Fibroblast of villous mesenchyme (primary cell): Measurements from ENCODE around the gene PLA2G2F. TPM values are rescaled to one million over a fixed set of nuclear protein-coding genes. Genes with fewer than 3 reads are reported as not detected.
"Not testable (repeated sequence)": the region's sequence is repeated elsewhere in the genome, so short reads cannot be mapped to it uniquely, and the experiment has no call there.

Experiments
- DNase-seq: peaks from one replicate; pipeline ENCODE4 v3.0.0-alpha.2; 2010; ENCODE audit warnings: low read depth
- H3K4me3 ChIP-seq: 2 replicates; pipeline ENCODE4 v1.5.1; 2011; ENCODE audit warnings: low read depth, mild to moderate bottlenecking, low read length
- total RNA-seq: library from RNA; depleted of rRNA; stranded (reverse); fragments of >200 nt; gene quantifications from 2 replicates; pipeline ENCODE4 v1.2.3, GENCODE V29; 2012
- TF ChIP-seq, protein P1 (sequence below): IDR thresholded peaks from 2 replicates; pipeline ENCODE4 v1.5.1; 2012; ENCODE audit warnings: low read depth, mild to moderate bottlenecking, low read length; ENCODE audit not compliant: insufficient read depth

PLA2G2F gene
- total RNA-seq, 1 donor = not detected

DNA sequence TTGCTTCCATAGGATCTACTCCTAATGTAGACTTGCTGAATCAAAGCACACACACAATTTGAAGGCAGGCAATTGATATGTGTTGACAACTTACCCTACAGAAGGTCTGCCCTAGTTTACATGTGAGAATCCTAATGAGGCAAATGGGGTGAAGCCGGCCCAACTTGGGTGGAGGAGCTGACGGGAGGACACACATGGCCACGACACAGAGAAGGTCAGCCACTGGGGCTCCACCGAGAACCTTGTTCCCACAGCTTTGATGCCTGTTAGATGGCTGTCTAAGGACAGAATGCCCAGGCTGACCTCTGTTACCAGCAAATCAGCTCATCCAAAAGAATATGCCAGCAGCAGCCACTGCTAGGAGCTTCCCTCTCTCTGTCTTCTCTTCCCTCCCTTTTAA is 18.3 kb upstream of the PLA2G2F start:
- TF ChIP-seq, protein P1, sequence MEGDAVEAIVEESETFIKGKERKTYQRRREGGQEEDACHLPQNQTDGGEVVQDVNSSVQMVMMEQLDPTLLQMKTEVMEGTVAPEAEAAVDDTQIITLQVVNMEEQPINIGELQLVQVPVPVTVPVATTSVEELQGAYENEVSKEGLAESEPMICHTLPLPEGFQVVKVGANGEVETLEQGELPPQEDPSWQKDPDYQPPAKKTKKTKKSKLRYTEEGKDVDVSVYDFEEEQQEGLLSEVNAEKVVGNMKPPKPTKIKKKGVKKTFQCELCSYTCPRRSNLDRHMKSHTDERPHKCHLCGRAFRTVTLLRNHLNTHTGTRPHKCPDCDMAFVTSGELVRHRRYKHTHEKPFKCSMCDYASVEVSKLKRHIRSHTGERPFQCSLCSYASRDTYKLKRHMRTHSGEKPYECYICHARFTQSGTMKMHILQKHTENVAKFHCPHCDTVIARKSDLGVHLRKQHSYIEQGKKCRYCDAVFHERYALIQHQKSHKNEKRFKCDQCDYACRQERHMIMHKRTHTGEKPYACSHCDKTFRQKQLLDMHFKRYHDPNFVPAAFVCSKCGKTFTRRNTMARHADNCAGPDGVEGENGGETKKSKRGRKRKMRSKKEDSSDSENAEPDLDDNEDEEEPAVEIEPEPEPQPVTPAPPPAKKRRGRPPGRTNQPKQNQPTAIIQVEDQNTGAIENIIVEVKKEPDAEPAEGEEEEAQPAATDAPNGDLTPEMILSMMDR = no peak
- DNase-seq = no peak
- no peak overlapping the region for H3K4me3 ChIP-seq

DNA sequence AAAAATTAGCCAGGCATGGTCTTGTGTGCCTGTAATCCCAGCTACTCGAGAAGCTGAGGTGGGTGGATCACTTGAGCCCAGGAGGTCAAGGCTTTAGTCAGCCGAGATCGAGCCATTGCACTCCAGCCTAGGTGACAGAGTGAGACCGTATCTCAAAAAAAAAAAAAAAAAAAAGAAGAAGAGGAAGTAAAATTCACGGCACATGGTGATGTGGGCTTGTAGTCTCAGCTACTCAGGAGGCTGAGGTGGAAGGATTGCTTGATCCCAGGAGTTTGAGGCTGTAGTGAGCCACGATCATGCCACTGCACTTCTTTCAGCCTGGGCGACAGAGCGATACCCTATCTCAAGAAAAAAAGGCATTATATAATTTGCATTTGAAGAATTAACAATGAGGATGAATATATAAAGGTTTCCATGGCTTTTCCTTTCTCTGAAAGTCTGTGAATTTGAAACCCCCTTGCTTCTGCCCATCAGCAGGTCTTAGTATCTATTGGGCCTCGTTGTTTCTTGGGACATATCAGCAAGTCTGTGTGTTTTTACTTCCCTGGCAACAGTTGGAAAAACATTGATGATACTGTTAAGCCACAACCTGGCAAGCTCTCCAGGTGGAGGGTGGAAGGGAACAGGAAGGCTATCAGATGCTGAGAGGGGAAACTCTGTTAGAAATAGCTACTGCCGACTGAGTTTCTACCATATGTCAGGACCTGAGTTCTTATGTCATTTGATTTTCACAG is 15.2 kb upstream of the PLA2G2F start:
- DNase-seq = no peak
- no peak overlapping the region for H3K4me3 ChIP-seq
- TF ChIP-seq, protein P1 = no peak

DNA sequence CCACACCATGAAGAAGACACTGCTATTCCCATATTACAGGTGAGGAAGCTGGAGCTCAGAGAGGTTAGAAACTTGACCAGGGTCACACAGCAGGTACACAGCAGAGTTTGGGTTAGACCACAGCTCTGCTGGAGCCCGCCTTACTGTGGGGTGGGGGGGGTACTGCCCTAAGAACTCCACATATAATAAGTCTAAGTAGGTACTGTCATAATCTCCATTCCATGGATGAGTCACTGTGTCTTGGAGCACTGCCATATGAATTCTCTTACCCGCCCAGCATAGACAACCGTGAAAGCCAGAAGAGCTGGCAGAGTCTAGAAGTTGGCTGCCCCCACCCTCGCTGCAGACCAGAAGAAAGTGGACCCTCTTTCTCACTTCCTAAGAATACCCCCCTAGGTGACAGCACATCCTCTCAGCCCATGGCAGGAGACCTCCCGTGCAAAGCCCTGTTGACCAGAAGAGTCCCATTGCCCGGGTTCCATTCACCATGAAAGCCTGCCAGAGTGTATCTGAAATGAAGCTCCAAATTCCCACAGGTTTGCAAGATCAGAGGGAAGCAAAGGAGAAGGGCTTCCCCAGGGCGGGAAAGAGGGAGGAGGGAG is 14.6 kb upstream of the PLA2G2F start:
- DNase-seq = peak; percentile 52
- TF ChIP-seq, protein P1 = no peak

DNA sequence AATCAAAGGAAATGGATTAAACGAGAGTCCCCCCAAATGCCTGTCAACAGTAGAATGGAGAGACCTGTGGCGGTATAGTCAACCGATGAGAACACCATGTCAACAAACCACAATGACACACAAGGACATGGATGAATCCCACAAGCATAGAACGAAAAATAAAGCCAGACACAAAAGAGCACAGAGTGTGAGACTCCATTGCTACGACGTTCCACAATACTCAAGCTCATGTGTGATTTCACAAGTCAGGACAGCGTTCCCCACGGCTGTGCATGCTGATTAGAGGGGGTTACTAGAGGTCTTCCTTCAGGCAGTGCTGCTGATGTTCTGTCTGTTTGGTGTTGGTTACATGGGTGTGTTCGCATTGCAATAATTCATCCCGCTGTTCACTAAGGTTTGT is 14.0 kb upstream of the PLA2G2F start:
- no peak overlapping the region for H3K4me3 ChIP-seq
- DNase-seq = no peak
- TF ChIP-seq, protein P1 = no peak

More for the DNA sequence above, 14.6 kb upstream of the PLA2G2F start:
- no peak overlapping the region for H3K4me3 ChIP-seq

DNA sequence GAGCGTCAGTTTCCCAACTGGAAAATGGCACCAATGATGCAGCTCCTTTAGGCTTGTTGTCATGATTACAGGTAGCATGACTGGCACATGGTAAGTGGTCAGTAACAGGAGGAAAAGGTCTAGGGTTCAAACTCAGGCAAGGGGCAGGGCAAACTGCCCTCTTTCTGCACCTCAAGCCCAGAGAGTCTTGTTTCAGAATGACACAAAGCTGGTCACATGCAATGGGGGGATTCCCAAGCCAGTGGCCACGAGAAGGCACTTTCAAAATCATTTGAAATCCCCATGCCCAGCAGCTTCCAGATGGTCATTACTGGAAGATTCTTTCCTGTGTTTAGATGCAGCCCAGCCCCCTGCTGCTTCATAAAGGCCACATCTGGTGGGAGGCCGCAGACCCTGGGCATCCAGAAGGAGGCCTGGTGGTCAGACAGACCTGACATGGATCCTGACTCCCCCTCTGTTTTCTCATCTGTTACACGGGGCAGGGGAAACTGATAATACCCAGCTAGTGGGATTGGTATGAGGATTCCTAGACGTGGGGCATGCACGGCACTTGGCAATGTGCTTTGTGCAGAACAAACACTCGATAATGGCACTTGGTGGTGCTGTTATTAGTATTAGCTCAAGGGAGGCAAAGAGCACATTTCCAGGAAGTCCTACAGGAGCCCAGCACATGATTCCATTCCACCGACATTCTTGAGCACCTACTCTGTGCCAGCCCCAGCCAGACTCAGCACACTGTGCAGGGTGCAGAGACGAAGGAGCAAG is 12.9 kb upstream of the PLA2G2F start:
- no peak overlapping the region for H3K4me3 ChIP-seq
- DNase-seq = no peak
- TF ChIP-seq, protein P1 = no peak

DNA sequence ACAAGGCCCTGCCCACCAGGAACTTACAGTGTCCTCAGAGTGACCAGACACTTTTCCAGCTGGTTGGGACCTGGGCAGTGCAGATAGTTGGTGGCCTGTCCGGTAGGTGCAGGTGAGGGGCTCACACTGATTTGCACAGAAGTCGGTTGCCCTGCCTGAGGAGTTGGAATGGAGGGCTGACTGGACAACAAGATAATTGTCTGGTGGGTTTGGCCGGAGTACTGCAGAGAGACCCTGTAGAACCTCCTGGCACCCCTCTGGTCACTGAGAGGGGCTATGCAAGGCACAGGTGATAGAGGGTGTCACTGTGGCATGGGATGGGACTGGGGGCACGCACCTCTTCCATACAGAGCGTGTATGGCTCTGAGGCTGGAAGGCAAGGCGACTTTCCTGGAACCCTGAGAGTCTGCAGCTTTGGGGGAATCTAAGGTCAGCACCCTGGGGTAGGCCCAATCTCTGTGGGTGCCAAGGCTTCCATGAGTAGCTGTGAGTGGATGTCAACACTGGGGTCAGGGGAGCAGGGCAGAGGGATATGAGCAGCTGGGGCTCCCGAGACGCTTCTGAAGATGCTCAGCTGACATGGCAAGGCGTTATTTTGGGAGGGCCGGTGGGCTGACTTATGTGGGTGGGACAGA is 12.2 kb upstream of the PLA2G2F start:
- TF ChIP-seq, protein P1 = no peak
- no peak for DNase-seq
- no peak overlapping the region for H3K4me3 ChIP-seq

DNA sequence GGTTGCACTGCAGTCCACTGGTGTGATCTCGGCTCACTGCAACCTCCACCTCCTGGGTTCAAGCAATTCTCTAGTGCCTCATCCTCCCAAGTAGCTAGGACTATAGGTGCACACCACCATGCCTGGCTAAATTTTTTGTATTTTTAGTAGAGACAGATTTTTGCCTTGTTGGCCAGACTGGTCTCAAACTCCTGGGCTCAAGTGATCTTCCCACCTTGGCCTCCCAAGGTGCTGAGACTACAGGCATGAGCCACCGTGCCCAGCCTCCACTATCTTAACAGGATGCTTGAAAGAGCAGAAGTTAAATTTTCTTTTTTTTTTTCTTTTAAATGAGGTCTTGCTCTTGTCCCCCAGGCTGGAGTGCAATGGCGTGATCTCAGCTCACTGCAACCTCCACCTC is 8.6 kb upstream of the PLA2G2F start:
- not testable (repeated sequence) for DNase-seq, H3K4me3 ChIP-seq
